Measurements from ENCODE around the gene TMBIM1.

The TMBIM1 gene

GRCh38 chr2:218298314-218298875 is 6.1 kb upstream of the TMBIM1 start:
- no peak for DNase-seq (ENCODE audit: low read depth in 2 of 2)
- no peak overlapping the region for H3K4me3 ChIP-seq (replicated peaks in 1 of 2; ENCODE audit: low read depth in 2 of 2, low read length in 2 of 2)
- no peak for TF ChIP-seq CTCF (IDR thresholded peaks at IDR 0.05; ENCODE audit: low read depth, low read length)

- no peak overlapping the region for H3K4me3 ChIP-seq (replicated peaks in 1 of 2; ENCODE audit: low read depth in 2 of 2, low read length in 2 of 2)
- no peak for DNase-seq (ENCODE audit: low read depth in 2 of 2)
- no peak for TF ChIP-seq CTCF (IDR thresholded peaks at IDR 0.05; ENCODE audit: low read depth, low read length)
Measured at GRCh38 chr2:218296847-218297246, 4.5 kb upstream of the TMBIM1 start.

GRCh38 chr2:218296200-218296599 is 3.9 kb upstream of the TMBIM1 start:
- no peak for DNase-seq (ENCODE audit: low read depth in 2 of 2)
- TF ChIP-seq CTCF (IDR thresholded peaks at IDR 0.05; ENCODE audit: low read depth, low read length), result no peak
- no peak overlapping the region for H3K4me3 ChIP-seq (replicated peaks in 1 of 2; ENCODE audit: low read depth in 2 of 2, low read length in 2 of 2)

GRCh38 chr2:218295029-218295428 is 2.7 kb upstream of the TMBIM1 start:
- no peak for TF ChIP-seq CTCF (IDR thresholded peaks at IDR 0.05; ENCODE audit: low read depth, low read length)
- peak; percentile 28 to 68 for DNase-seq (ENCODE audit: low read depth in 2 of 2)
- H3K4me3 ChIP-seq (replicated peaks in 1 of 2; ENCODE audit: low read depth in 2 of 2, low read length in 2 of 2), result no peak overlapping the region

GRCh38 chr2:218294430-218295022 is 2.2 kb upstream of the TMBIM1 start:
- TF ChIP-seq CTCF (IDR thresholded peaks at IDR 0.05; ENCODE audit: low read depth, low read length), result no peak
- no peak overlapping the region for H3K4me3 ChIP-seq (replicated peaks in 1 of 2; ENCODE audit: low read depth in 2 of 2, low read length in 2 of 2)
- DNase-seq (ENCODE audit: low read depth in 2 of 2), result no peak

GRCh38 chr2:218293715-218294429 is 1.6 kb upstream of the TMBIM1 start:
- no peak overlapping the region for H3K4me3 ChIP-seq (replicated peaks in 1 of 2; ENCODE audit: low read depth in 2 of 2, low read length in 2 of 2)
- DNase-seq (ENCODE audit: low read depth in 2 of 2), result no peak
- no peak for TF ChIP-seq CTCF (IDR thresholded peaks at IDR 0.05; ENCODE audit: low read depth, low read length)

Measured in cardiac fibroblast (primary cell).